DOHH2 (cell line): ENCODE measurements around the gene SLC6A13.

Source experiments
- CTCF ChIP-seq: fragments of 200-600 bp; sonication (generic); IDR thresholded peaks from one replicate; pipeline ENCODE4 v1.5.1; 2014; ENCODE audit warnings: antibody characterized with exemption, mild to moderate bottlenecking, low read depth, low read length; ENCODE audit not compliant: poor library complexity, severe bottlenecking
- EZH2phosphoT487 ChIP-seq: fragments of 200-600 bp; sonication (generic); IDR thresholded peaks from 2 replicates; pipeline ENCODE4 v1.6.1; 2017; ENCODE audit warnings: borderline replicate concordance, mild to moderate bottlenecking, antibody characterized with exemption, low read length, moderate library complexity, mixed read lengths

- TF ChIP-seq CTCF (no peak), EZH2phosphoT487 (no peak)
Observed at GRCh38 chr12:256958-257357, 5.7 kb downstream of the SLC6A13 start.
